Measurements from ENCODE around the gene TFRC. TPM values are rescaled to one million over a fixed set of nuclear protein-coding genes. Genes with fewer than 3 reads are reported as not detected.
"Not testable (repeated sequence)": the region's sequence is repeated elsewhere in the genome, so short reads cannot be mapped to it uniquely, and the experiment has no call there.

Gene TFRC
- total RNA-seq, 1 experiment from 2014 or later: 261 TPM

GRCh38 chr3:196026059-196026458 lies 55.8 kb downstream of the TFRC start:
- peak overlapping the region; percentile 29; the same call in 1 of the 2 replicates for H3K4me2 ChIP-seq (ENCODE audit: low read length)
- TF ChIP-seq CTCF (IDR thresholded peaks at IDR 0.05 in 2 of 3, conservative IDR thresholded peaks at IDR 0.05 in 1 of 3; ENCODE audit: borderline replicate concordance in 1 of 3, insufficient read depth in 1 of 3, low read depth in 2 of 3, low read length in 2 of 3): peak; percentile 71 to 91 (median 74)
- peak; percentile 24 for TF ChIP-seq YY1 (IDR thresholded peaks at IDR 0.05; ENCODE audit: extremely low read depth, insufficient replicate concordance, low read depth, low read length)
- TF ChIP-seq RAD21 (IDR thresholded peaks at IDR 0.05; ENCODE audit: low read depth): peak; percentile 90
- H3K4me1 ChIP-seq (ENCODE audit: control insufficient read depth in 1 of 2, insufficient read depth in 2 of 2, low read length in 2 of 2); H3K4me3 ChIP-seq (replicated peaks in 1 of 2; ENCODE audit: low read depth in 1 of 2, low read length in 2 of 2); H3K9ac ChIP-seq (ENCODE audit: low read length); H2AFZ ChIP-seq (ENCODE audit: low read depth, low read length, poor library complexity, severe bottlenecking); BruUV-seq (replicated peaks); H3K27me3 ChIP-seq (ENCODE audit: insufficient read depth, low read length); H3K9me3 ChIP-seq (ENCODE audit: control insufficient read depth in 1 of 2, insufficient read depth in 1 of 2, low read depth in 1 of 2, low read length in 2 of 2); H3K79me2 ChIP-seq (ENCODE audit: insufficient read depth, low read length); H4K20me1 ChIP-seq (ENCODE audit: insufficient read depth); POLR2A ChIA-PET; H3K27ac ChIP-seq (ENCODE audit: low read depth, low read length); H3K9me2 ChIP-seq (ENCODE audit: insufficient read depth); H3K36me3 ChIP-seq (ENCODE audit: control insufficient read depth in 1 of 2, insufficient read depth in 2 of 2, low read length in 2 of 2): not testable (repeated sequence)
- CTCF ChIA-PET: interaction anchor here (0.7 to 1.8 kb wide), 10 partner anchors 10 to 496 kb away, joined by 3 to 12 read pairs (median 4); no protein-coding TSS in a partner anchor
- peak; percentile 27 for DNase-seq (ENCODE audit: low read depth, low spot score)
- peak; percentile 100 for ATAC-seq
- RAD21 ChIA-PET (ENCODE audit: low non-redundant PET in 1 of 2, low total read pairs in 2 of 2, uncharacterized antibody in 2 of 2, unreplicated experiment in 2 of 2): interaction anchor here in 1 of 2 experiments (0.9 kb wide), 1 partner anchor 173 kb away, joined by 4 read pairs; no protein-coding TSS in a partner anchor
- intact Hi-C loops (cut with micrococcal nuclease): loop anchor here (1.0 to 2.0 kb wide), 2 partner anchors 170 to 493 kb away; no protein-coding TSS in a partner anchor

- ATAC-seq (no peak), DNase-seq (ENCODE audit: low read depth, low spot score) (no peak)
- RAD21 ChIA-PET (ENCODE audit: low non-redundant PET in 1 of 2, low total read pairs in 2 of 2, uncharacterized antibody in 2 of 2, unreplicated experiment in 2 of 2): no interaction called here
- intact Hi-C loops (cut with micrococcal nuclease): no loop called here
- Histone ChIP-seq H3K27me3 (ENCODE audit: insufficient read depth, low read length) (no peaks in the 10 kb centered on the region), H2AFZ (ENCODE audit: low read depth, low read length, poor library complexity, severe bottlenecking) (no peak overlapping the region), H3K79me2 (ENCODE audit: insufficient read depth, low read length) (no peaks in the 10 kb centered on the region), H3K9me3 (ENCODE audit: control insufficient read depth in 1 of 2, insufficient read depth in 1 of 2, low read depth in 1 of 2, low read length in 2 of 2) (no peaks in the 10 kb centered on the region), H3K36me3 (ENCODE audit: control insufficient read depth in 1 of 2, insufficient read depth in 2 of 2, low read length in 2 of 2) (no peaks in the 10 kb centered on the region), H3K4me3 (replicated peaks in 1 of 2; ENCODE audit: low read depth in 1 of 2, low read length in 2 of 2) (no peak overlapping the region), H3K4me1 (ENCODE audit: control insufficient read depth in 1 of 2, insufficient read depth in 2 of 2, low read length in 2 of 2) (no peaks in the 10 kb centered on the region), H4K20me1 (ENCODE audit: insufficient read depth) (no peaks in the 10 kb centered on the region), H3K9ac (ENCODE audit: low read length) (no peak overlapping the region), H3K4me2 (ENCODE audit: low read length) (no peak overlapping the region), H3K27ac (ENCODE audit: low read depth, low read length) (no peak overlapping the region), H3K9me2 (ENCODE audit: insufficient read depth) (no peaks in the 10 kb centered on the region)
- TF ChIP-seq MAX (IDR thresholded peaks at IDR 0.05): no peak
- TF ChIP-seq POLR2A (IDR thresholded peaks at IDR 0.05; ENCODE audit: borderline replicate concordance, extremely low read depth, insufficient read depth, insufficient read length): no peak
- TF ChIP-seq CTCF (IDR thresholded peaks at IDR 0.05 in 2 of 3, conservative IDR thresholded peaks at IDR 0.05 in 1 of 3; ENCODE audit: borderline replicate concordance in 1 of 3, insufficient read depth in 1 of 3, low read depth in 2 of 3, low read length in 2 of 3): no peak
- no peak for TF ChIP-seq TCF7L2 (IDR thresholded peaks at IDR 0.05; ENCODE audit: borderline replicate concordance, extremely low read depth, insufficient read depth, insufficient read length)
- TF ChIP-seq ZFX (IDR thresholded peaks at IDR 0.05): no peak
- TF ChIP-seq SIN3A (IDR thresholded peaks at IDR 0.05; ENCODE audit: low read depth): no peak
- TF ChIP-seq CBX3 (IDR thresholded peaks at IDR 0.05; ENCODE audit: low read depth): no peak
- TF ChIP-seq EGR1 (IDR thresholded peaks at IDR 0.05; ENCODE audit: low read depth): no peak
- TF ChIP-seq RAD21 (IDR thresholded peaks at IDR 0.05; ENCODE audit: low read depth): no peak
- TF ChIP-seq FOSL1 (IDR thresholded peaks at IDR 0.05; ENCODE audit: low read depth): no peak
- POLR2A ChIA-PET: no interaction called here
- CTCF ChIA-PET: interaction anchor here (1.0 to 1.7 kb wide), 2 partner anchors 172 to 174 kb away, joined by 4 to 7 read pairs; no protein-coding TSS in a partner anchor
- no TSS peak for BruUV-seq (replicated peaks)
Measured at GRCh38 chr3:196024968-196025367, 56.9 kb downstream of the TFRC start.
